Effector memory CD4-positive, alpha-beta T cell (primary cell): ENCODE measurements around the gene NRP1.
"Not testable (repeated sequence)": the region's sequence is repeated elsewhere in the genome, so short reads cannot be mapped to it uniquely, and the experiment has no call there.

ENCODE experiments used
- DNase-seq, 3 donors: peaks; one replicate each; pipeline ENCODE4 v3.0.0-alpha.2; 2020
- H3K27ac ChIP-seq: 2 replicates; pipeline ENCODE4 v1.7.0; 2013; ENCODE audit warnings: mild to moderate bottlenecking, low read length, moderate library complexity; ENCODE audit not compliant: insufficient read depth, poor library complexity, severe bottlenecking
- H3K27me3 ChIP-seq: replicated peaks from 2 replicates; pipeline ENCODE4 v1.7.0; 2013; ENCODE audit warnings: mild to moderate bottlenecking, low read length; ENCODE audit not compliant: insufficient read depth, control insufficient read depth, poor library complexity, severe bottlenecking
- H3K36me3 ChIP-seq: 2 replicates; pipeline ENCODE4 v1.7.0; 2013; ENCODE audit warnings: mild to moderate bottlenecking, low read length, moderate library complexity; ENCODE audit not compliant: control insufficient read depth, insufficient read depth
- H3K4me1 ChIP-seq: 2 replicates; pipeline ENCODE4 v1.7.0; 2013; ENCODE audit warnings: low read length, mild to moderate bottlenecking; ENCODE audit not compliant: control insufficient read depth, insufficient read depth, poor library complexity, severe bottlenecking
- H3K4me3 ChIP-seq: 2 replicates; pipeline ENCODE4 v1.7.0; 2013; ENCODE audit warnings: low read length, low read depth, mild to moderate bottlenecking; ENCODE audit not compliant: insufficient read depth, poor library complexity, severe bottlenecking
- H3K9me3 ChIP-seq: 2 replicates; pipeline ENCODE4 v1.7.0; 2013; ENCODE audit warnings: mild to moderate bottlenecking, low read length, moderate library complexity; ENCODE audit not compliant: control insufficient read depth

The NRP1 gene

DNA sequence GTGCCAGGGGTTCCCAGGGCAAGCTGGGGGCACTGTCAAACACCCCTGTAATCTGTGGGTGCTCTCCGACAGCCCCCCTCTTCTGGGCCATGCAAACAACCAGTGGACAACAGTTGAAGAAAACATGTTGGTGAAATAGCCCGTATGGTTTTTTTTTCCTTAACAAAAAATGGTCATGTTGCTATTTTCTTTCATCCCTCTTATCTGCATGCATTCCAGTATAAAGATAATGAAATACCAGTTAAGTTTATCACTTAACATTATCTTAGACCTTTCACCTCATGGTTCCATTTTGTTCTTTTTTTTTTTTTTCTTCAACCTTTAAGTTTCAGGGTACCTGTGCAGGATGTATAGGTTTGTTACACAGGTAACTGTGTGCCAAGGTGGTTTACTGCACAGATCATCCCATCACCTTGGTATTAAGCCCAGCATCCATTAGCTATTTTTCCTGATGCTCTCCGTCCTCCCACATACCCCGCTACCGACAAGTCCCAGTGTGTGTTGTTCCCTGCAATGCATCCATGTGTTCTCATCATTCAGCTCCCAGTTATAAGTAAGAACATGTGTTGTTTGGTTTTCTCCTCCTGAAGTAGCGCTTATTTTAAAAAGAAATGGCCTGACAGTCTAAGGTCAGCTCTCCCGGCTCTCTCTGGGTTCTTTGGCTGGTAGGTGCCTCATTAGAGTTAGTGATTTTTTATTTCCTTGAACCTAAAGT lies 110.1 kb downstream of the NRP1 start:
- Histone ChIP-seq H3K9me3 (no peaks in the 10 kb centered on the region), H3K4me3 (no peak overlapping the region), H3K27me3 (no peaks in the 10 kb centered on the region), H3K36me3 (no peaks in the 10 kb centered on the region), H3K4me1 (no peaks in the 10 kb centered on the region), H3K27ac (no peak overlapping the region)
- no peak for DNase-seq

- DNase-seq: no peak
- H3K36me3 ChIP-seq: no peaks in the 10 kb centered on the region
- no peak overlapping the region for H3K4me3 ChIP-seq
- H3K27me3 ChIP-seq: no peaks in the 10 kb centered on the region
- no peaks in the 10 kb centered on the region for H3K9me3 ChIP-seq
- no peaks in the 10 kb centered on the region for H3K4me1 ChIP-seq
- H3K27ac ChIP-seq: no peak overlapping the region
Observed at GRCh38 chr10:33223326-33224000, 111.0 kb downstream of the NRP1 start.

DNA sequence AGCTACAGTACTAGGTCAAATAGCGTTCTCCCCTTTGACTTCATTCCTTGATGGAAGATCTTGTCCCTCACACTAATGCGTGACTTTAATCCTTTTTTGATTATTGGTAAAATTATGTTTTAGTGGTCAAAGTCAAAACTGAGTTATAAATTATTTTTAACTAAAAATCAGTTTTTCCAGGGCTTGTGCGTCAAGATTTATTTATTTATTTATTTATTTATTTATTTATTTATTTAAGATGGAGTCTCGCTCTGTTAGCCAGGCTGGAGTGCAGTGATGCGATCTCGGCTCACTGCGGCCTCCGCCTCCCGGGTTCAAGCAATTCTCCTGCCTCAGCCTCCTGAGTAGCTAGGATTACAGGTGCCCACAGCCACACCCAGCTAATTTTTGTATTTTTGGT lies 112.2 kb downstream of the NRP1 start:
- H3K4me3 ChIP-seq, H3K27ac ChIP-seq, H3K27me3 ChIP-seq, H3K36me3 ChIP-seq, DNase-seq, H3K9me3 ChIP-seq, H3K4me1 ChIP-seq: not testable (repeated sequence)

GRCh38 chr10:33217854-33218253 lies 116.6 kb downstream of the NRP1 start:
- DNase-seq: no peak
- H3K9me3 ChIP-seq: no peaks in the 10 kb centered on the region
- no peak overlapping the region for H3K27ac ChIP-seq
- H3K27me3 ChIP-seq: no peaks in the 10 kb centered on the region
- H3K4me3 ChIP-seq: no peak overlapping the region
- no peaks in the 10 kb centered on the region for H3K4me1 ChIP-seq
- H3K36me3 ChIP-seq: no peaks in the 10 kb centered on the region

DNA sequence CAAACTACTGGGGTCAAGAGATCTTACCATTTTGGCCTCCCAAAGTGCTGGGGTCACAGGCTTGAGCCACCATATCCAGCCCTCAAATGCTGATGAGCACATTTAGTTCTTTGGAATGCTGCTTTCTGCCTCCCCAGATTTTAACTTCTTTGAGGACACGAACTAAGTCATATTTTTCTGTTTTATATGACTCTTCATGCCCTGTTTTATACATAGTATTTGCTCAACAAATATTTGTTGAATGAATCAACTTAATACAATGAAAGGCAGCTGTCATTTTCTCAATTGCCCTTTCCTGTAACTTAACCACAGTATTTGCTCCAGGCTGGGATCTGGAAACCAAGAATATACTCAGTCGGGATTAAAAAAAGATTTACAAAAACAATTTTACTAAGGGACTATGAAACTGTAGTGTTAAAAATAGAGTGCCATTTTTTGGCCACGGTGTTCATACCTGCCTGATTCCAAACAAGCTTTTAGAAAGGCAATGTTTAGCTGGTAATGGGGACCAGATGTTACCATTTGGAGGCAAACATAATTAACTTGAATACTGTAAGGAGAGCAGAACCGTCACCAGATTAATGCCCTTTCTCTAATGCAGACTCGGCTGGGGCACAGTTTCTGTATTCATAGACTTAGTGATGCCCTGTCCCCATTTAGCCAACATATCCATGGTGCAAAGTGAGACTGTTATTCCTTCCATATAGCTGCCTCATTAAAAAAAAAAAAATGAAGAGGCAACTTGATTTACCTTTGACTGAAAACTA lies 117.6 kb downstream of the NRP1 start:
- no peak for DNase-seq
- Histone ChIP-seq H3K27me3 (no peaks in the 10 kb centered on the region), H3K36me3 (no peaks in the 10 kb centered on the region), H3K27ac (no peak overlapping the region), H3K4me3 (no peak overlapping the region), H3K9me3 (no peaks in the 10 kb centered on the region), H3K4me1 (no peaks in the 10 kb centered on the region)

DNA sequence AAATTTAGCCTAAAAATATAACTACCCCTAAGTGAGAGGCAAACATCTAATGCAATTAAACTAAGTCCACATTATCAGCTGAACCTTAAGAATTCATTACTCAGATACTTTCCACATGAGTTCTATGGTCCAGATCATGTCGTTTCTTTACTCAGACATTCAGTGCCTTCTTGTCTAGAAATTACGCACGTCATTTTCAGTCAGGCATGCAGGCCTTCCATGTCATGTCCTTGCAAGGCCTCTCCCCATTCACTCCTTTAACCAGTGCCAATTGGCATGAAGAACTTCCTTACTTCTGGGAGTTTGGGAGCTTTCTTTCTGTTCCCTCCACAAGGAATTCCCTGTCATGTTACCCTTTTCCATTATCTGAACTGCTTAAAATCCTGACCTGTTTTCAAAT lies 118.8 kb downstream of the NRP1 start:
- DNase-seq: no peak
- H3K4me1 ChIP-seq: no peaks in the 10 kb centered on the region
- no peaks in the 10 kb centered on the region for H3K36me3 ChIP-seq
- H3K27me3 ChIP-seq: no peaks in the 10 kb centered on the region
- H3K4me3 ChIP-seq: no peak overlapping the region
- no peaks in the 10 kb centered on the region for H3K9me3 ChIP-seq
- H3K27ac ChIP-seq: no peak overlapping the region

DNA sequence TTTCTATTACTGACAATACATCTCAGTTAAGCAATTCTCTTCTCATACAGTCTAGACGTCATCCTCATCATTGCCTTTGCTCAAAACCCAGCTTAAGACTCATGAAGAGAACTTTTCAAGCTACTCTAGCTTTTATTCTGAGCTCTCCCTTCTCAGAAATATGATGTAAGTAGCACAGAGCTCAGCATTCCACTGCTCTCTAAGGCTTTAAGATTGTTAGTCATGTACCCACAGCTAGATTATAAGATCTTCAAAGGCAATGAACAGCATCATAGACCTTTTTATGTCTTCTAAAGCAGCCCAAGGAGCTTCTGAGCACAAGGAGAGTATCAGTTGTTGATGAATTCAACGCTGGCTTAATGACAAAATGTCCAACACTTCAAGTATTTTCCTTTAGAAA lies 119.3 kb downstream of the NRP1 start:
- no peaks in the 10 kb centered on the region for H3K9me3 ChIP-seq
- no peak for DNase-seq
- no peaks in the 10 kb centered on the region for H3K4me1 ChIP-seq
- no peak overlapping the region for H3K4me3 ChIP-seq
- no peak overlapping the region for H3K27ac ChIP-seq
- no peaks in the 10 kb centered on the region for H3K27me3 ChIP-seq
- no peaks in the 10 kb centered on the region for H3K36me3 ChIP-seq

GRCh38 chr10:33214174-33214573 lies 120.3 kb downstream of the NRP1 start:
- Histone ChIP-seq H3K9me3 (no peaks in the 10 kb centered on the region), H3K27me3 (no peaks in the 10 kb centered on the region), H3K4me1 (no peaks in the 10 kb centered on the region), H3K27ac (no peak overlapping the region), H3K4me3 (no peak overlapping the region), H3K36me3 (no peaks in the 10 kb centered on the region)
- DNase-seq: no peak

DNA sequence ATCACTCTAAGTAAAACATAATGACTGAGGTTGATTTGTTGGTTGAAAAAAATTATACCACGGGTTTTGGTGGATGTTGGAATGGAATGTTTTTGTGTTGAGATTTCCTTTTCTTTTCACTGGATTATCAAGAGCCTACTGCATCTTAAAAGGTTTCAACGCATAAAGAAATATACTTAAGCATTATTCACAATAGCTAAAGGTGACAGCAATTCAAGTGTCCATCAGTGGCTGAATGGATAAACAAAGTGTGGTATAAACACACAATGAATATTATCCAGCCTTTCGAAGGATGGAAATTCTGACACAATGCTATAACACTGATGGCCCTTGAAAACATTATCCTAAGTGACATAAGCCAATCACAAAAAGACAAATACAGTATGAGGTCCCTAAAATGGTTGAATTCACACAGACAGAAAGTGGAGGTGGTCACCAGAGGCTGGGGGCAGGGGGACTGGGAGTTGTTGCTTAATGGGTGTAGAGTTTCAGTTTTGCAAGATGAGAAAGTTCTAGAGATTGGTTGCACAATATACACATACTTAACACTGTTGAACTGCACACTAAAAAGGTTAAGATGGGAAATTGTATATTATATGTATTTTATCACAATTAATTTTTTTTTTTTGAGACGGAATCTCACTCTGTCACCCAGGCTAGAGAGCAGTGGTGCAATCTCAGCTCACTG lies 122.3 kb downstream of the NRP1 start:
- Histone ChIP-seq H3K36me3 (no peaks in the 10 kb centered on the region), H3K9me3 (no peaks in the 10 kb centered on the region), H3K4me3 (no peak overlapping the region), H3K27ac (no peak overlapping the region), H3K27me3 (no peaks in the 10 kb centered on the region), H3K4me1 (no peaks in the 10 kb centered on the region)
- DNase-seq: no peak
